KG1 (cell line): ENCODE results near the gene TACC2.

Experiments
- DNase-seq: peaks from one replicate; lab custom pipeline; 2025; lab: John Stamatoyannopoulos, UW

Gene TACC2

DNA sequence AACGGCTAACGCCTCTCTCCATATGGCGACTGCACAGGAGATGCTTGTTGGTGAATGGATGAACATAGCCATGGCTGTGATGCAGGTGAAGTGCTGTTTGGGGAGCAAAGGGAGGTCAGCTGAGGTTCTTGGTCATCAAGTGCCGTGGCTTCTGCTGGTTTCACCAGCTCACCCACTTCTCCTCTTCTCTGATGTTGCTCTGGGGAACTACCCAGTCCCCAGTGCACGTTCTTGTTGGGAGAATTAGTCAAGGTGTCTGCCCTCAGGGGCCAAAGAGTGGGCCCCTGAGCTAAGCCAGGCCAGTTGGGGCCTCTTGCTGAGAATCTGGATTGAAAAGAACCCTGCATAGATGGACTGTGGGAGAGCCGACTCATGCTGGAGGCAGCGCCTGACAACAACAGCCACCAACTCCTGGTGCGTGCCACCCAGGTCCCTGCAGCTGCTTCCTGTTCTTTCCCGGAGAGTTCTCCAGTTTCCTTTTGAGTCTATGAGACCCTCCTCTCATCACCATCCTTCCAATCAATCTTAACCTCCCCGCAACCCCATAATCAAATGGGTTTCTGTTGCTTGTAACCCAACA lies 285.1 kb downstream of the TACC2 start:
- DNase-seq, result no peak

DNA sequence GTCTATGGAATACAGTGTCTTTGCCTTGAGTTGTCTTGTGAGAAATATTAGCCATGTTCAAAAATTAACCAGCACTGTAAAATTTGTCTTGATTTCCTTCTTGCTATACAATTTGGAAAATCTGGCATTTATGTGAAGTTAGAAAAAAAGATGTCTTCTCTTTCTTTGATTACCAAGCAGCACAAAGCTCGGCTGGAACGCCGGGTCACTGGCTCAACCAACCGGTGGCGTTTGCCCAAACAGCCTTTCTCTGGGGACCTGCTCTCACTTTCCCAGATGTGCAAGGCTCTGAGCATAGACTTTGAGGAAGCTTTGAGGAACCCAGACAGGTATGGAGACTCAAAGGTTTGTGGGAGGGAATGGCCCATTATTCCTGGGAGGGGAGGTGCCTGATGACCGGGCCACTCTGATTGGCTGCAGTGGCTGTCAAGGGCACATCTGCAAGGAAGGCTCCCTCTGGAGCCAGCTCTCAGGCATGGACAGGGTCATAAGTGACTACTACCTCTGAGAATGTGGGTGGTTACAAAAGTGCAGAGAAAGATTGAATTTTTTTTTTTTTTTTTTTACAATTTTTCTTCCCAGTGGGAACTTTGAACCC lies 287.7 kb downstream of the TACC2 start:
- DNase-seq, result no peak

DNA sequence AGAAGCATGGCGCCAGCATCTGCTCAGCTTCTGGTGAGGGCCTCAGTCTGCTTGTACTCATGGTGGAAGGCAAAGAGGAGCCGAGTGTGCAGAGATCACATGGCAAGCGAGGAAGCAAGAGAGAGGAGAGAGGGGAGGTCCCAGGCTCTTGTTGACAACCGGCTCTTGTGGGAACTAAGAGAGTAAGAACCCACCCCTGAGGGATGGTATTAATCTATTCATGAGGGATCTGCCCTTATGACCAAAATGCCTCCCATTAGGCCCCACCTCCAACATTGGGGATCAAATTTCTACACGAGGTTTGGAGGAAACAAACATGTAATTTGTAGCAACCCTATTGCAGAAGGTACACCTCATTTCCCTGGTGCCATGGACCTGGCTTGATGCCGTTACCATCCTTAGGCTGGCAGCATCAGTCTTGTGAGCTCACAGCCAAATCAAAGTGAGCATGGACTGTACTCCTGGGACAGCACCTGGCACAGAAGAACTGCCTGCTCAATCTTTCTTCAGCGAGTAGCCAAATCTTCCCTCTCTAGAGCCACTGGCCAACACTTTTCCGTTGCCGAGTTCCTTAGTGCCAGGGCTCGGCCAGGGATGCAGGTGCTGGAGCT lies 288.7 kb downstream of the TACC2 start:
- DNase-seq, result no peak

DNA sequence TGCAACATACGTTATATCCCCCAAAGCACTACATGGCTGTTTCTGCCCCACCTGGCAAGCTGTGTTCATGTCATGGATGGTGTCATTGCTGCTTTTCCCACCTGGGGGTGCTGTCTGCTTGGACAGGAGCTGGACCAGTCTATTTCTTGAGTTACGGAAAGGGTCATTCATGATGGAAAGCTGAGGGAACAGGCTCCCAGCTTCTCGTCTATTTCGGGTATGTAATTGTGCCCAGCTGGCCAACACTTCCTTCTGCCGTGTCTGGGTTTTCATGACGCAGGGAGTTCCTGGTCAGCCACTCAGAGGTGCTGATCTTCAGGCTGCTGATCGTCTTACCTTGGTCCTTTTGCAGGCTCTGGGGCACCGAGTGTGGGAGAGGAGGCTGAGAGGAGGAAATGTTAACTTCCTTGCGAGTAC lies 290.8 kb downstream of the TACC2 start:
- DNase-seq, result no peak

DNA sequence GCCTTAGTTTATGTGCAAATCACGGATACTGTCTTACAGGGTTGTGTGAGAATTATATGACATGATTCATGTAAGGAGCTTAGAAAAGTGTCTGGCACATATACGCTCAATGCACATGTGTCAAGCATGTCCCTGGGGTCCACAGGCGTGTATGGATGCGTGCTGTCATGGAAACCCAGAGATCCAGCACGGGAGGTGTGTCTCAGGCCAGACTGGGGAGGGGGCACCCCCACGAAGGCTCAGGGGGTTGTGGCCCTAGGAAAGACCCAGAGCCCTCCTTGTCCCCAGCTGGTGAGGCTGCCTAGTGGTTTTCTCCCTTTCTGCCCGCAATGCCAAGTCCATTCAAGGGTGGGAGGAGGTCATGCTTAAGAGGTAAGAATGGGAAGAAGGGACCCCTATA lies 291.2 kb downstream of the TACC2 start:
- DNase-seq, result no peak

DNA sequence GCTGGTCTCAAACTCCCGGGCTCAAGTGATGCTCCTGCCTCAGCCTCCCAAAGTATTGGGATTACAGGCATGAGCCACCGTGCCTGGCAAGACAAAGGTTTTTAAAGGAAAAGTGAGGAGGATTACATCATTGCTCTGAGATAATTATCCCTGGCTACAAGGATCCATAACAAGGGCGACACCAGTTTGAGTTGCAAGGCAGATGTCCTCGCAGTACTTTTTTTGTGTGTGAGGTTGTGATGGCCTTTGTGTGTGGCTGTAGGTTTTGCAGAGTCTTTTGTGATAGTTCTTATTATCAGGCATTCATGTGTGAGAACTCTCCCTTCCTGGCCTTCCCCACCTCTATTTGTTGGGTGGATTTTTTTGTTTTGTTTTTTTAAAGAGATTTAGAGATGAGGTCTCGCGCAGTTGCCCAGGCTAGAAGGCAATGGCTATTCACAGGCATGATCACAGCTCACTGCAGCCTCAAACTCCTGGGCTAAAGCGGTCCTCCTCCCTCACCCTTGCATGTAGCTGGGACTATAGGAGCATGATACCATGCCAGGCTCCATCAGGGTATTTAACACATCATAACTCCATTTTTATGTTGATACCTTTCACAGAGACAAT lies 292.2 kb downstream of the TACC2 start:
- DNase-seq, result no peak

DNA sequence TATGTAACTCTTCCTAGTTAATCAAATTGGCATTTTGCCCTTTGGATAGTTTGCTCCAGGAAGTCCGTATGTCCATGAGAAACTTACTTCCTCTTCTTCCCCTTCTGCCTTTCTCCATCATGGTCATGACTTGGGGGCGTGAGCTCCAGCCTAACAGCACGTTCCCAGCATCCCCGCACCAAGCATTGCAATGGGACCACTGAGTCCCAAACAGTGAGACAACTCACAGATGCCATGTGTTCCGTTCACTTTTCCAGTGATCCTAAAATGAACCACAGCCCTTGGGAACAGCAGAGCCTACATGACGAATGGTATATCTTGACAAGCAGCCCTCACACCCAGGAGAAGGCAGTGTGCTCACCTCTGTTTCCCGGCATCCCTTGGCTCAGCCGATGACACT lies 292.8 kb downstream of the TACC2 start:
- DNase-seq, result no peak

DNA sequence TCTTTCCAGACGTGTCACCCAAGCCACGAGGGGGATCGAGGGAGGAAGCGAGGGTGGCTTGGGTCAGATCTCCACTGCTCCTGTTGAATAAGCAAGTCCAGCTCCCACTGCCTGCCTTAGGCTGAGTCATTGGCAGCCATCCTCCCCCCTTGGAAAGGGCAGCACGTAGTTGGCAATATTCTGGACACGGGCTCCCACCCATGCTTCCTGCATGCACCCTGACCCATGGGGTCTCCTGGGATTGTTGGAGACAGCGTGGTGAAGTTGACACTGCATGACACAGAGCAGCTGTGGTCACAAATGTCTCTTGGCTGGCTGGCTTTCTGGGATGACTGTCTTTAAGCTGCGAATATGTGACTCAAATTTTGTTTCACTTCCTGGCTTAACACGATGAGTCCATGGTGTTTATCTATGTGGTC lies 293.3 kb downstream of the TACC2 start:
- no peak for DNase-seq

DNA sequence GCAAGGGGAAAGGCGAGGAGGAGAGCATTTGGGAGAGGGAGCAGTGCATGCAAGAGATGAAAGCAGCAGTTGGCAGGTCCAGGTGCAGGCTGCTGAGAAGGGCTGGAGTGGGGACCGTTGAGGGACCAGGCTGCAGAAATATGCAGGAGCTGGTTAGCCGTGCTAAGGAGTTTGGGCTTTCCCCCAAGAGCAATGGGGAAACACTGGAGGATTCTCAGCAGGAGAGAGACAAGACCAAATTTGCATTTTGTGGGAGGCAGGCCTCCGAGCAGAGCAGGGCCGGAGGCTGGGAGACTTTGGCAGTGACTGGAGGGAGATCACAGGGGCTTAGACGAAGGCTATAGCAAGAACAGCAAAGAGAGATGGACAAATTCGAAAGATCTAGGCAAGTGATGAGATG lies 293.9 kb downstream of the TACC2 start:
- DNase-seq, result no peak

DNA sequence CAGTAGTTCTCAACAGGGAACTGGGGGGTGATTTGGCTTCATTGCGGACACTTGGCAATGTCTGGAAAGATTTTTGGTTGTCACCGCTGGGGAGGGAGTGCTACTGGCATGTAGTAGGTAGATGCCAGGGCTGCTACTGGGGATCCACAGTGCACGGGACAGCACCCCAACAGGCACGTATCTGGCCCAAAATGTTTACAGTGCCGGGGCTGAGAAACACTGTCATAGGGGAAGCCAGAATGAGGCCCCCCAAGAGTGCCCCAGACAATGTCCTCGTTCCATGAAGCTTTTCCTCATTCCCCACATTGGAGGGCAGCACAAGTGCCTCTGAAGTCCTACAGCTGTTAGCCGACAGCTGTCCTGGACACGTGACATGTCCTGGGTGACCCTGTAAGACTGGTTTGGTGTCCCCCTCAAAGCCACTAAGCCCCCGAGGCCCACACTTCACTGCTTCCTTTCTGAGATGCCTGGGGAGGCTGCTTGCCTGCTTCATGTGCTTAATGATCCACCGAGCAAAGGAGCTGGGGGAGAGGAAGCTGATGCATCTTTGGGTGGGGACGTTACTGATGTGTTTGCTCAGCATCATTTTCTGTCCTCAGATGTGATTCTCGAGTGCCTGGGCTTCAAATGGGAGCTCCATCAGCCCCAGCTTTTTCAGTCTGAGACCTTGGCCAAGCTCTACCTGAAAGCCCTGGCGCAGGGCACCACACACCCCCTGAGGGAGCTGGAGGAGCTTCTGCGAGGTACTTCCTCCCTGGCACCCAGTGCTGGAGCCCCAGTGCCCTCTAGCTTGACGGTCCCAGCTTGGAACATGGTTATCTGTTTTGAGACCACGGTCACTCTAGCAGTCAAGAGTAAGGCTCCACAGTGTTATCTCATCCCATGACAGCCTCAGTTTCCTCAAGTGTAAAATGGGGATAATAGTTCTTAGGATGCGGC lies 296.8 kb downstream of the TACC2 start:
- DNase-seq, result no peak

DNA sequence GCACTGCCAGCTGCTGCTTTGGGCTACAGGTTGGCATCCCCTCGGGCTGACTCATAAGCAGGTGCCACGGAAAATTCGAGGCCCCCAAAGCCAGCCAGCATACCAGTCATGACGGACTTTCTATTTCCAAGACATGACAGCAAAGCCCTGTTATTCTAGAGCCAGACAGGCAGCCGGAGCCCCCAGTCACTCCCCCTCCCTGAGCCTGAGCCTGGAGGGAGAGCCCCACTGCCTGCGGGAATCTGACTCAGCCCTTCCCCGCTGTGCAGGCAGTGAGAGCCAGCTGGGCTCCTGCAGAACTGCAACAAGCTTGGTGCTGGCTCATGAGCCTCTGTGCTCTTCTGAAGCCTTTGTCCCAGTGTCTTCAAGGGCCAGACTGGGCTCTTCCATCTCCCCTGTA lies 297.9 kb downstream of the TACC2 start:
- no peak for DNase-seq

DNA sequence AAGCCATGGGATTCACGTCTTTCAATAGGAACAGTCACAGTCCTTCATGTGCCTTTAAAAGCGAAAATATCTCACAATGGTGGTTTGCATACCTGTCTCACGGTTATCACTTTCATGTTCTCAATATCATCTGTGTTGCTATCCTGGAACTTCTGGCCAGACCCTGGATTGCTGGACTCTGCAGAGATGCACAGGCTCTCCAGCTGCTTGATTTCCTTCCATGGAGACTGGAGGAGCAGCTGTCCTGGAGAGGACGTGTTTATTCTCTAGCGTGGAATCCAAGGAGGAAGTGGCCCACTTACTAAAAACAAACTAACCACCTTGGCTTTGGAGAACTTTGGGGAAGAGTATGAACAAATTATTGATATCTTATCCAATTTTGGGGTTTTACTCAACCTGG lies 298.6 kb downstream of the TACC2 start:
- DNase-seq, result no peak

DNA sequence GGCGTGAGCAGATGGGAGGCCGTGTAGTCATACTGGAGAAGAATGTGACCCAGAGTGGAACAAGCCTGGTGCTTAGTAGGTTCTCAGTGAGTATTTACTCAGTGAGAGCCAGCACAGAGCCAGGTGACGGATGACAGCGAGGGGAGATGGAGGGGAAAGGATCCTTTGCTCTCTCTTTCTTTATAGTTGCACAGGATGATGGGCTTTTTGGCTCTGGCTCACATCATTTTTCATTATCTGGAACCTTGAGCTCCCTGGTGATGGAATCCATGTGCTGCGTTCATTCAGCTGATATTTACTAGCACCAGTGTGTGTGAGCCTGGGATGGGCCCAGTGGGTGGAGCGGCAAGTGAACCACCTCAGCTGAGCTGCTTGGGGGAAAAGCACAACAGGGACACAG lies 299.3 kb downstream of the TACC2 start:
- no peak for DNase-seq

DNA sequence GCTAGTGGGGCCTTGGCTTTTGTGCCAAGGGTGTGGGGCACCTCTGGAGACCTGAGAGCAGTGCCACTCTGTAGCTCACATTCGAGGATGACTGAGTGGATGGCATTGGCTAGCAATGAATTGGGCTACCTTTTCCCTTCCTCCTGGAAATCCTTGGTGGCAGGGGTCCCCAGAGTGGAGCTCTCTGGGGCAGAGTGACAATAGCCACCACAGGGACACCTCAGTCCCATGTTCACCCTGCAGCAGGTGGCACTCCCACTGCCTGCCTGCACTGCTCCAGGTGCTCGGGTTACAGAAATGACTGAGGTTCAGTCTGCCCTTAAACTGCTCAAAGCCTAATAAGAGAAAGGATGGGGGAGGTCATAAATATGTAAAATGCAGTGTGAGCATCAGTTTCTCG lies 300.0 kb downstream of the TACC2 start:
- no peak for DNase-seq

DNA sequence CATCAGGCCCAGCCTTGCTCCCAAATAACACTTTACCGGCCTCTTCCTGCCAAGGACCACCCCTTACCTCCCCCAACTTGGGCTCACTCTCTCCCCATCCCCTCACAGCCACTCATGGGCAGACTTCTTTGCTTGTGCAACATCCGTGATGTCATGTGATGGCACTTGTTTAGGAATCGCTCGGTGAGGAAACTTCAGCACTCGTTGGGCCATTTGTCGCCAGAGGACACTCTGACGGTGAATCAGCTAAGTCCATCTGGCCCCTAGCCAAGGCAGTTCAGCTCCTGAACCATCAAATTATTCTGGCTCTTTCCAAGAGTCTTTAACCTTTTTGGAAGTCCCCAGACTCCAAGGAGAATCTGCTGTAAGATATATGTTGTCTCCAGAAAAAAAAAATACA lies 301.4 kb downstream of the TACC2 start:
- DNase-seq, result no peak

DNA sequence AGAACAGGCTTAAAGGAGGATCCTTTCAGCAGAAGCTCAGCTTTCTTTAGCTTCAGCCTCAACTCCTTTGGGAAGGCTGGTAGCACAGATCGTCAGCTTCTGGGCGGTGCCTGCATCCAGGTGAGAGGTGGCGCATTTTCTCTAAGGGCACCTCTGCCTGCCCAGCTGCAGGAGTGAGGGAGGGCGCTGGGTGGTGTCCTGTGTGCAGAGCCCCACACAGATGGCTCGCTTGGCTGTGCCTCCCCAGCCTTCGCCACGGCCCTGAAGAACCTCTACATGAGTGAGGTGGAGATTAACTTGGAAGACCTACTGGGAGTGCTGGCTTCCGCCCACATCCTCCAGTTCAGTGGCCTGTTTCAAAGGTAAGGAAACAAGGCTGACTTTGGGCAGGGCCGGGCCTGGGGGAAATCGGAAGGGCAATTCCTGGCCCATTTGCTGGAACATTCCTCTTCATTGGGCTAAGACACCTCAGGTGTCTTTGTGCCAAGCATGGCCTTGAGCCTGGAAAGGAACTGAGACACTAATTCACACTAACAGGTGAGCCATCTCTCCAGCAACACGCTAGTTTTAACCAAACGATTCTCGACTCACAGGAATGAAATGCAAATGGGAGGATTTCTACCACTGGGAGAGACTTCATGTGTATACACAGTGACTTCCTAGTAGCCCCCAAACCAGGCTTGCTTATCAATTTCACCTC lies 302.0 kb downstream of the TACC2 start:
- DNase-seq, result no peak

DNA sequence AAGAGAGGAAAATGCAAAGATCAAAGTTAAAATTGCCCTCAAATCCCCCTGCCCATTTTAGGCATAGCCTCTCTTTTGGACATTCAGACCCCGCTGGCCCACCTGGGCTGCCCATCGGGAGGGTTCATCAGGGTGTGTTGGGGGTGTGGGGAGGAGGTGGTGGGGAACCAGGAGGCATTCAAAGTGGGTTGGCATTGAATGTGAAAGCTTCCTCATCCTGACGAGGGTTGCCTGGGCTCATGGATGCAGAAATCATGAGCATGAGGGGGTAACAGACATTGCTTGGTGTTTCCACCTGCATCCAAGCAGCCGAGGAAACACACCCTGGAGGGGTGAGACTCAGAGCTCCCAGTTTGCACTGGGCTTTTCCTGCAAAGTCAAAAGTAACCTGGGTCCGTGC lies 302.8 kb downstream of the TACC2 start:
- DNase-seq, result no peak

DNA sequence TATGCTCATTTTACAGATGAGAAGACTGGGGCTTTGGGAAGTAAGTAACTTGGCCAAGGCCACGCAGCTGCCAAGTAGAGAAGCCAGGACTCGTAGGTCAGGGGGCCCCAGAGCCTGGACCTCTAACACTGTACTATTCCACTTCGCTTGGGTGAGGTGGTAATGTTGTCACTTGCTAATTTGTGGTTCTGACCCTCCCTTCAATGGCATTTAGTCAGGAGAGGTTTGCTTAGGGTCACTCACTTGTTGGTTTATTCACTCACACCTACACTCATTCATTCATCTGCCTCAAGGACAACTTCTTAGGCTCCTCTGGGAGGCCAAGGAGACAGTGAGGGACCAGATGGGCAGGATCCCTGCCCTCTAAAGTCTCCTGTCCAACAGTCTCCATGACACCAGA lies 303.4 kb downstream of the TACC2 start:
- no peak for DNase-seq

DNA sequence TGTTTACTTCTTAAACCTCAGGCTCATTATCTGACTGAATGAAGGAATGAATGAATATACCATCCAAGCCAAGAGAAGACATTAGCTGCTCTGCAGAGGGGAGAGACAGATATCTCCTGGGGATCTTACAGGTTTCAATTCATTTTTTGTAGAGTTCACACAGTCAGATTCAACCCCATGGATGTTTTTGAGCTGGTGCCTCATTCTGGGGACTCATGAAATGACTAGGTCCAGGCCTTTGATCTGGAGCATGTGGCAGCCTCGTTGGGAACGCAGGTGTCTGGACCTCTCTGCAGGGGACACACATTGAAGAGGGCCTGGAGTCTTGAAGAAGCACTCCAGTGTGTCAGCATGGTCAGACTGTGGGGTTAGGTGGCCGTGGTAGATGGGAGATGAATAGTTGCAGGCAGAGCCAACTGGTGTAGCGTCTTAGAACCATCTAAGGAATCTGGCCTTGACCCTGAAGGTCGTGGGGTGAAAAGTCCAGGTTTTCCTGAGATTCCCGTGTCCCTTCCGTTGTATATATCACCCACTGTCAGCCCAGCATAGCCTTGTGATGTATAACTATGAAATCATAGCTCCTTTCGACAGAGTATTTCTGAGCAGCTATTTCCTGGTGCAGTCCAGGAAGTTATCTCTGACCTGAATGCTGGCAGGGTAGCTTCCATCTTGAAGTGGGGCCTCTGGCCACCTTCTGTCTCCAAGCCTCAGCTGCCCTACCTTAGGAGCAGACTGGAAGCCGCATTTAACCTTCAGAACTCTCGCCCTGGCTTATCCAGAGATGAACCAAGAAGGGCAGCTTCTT lies 304.4 kb downstream of the TACC2 start:
- DNase-seq, result no peak

DNA sequence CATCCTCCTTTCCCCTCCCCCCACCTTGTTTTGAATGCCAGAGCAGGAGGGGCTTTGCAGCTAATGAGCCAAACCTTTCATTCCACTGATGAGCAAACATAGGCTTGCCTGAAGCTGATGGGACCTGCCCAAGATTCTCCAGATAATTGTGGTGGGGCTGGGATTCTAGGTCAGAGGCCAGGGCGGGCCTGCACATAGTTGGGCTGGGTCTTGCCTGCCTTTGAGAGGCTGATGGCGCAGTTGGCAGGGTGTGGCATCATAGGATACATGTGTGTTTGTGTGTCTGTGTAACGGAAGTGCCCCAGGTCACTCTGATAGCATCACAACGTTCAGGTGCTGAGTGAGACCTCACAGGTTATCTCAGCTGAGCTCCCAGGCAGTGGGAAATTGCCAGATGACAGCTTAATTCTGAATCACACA lies 305.0 kb downstream of the TACC2 start:
- no peak for DNase-seq
